Right lobe of liver (tissue), 4 donors: ENCODE data around the gene MRPL28.

ENCODE experiments used
- POLR2A ChIP-seq: fragments of 450-650 bp; IDR thresholded peaks from one replicate; pipeline ENCODE4 v1.6.1; 2017; ENCODE audit warnings: antibody characterized with exemption, mild to moderate bottlenecking
- TF ChIP-seq, protein P1 (sequence below), 4 donors: fragments of 200-600 bp in 3 of 4; fragments of 450-650 bp in 1 of 4; IDR thresholded peaks; one replicate each; pipeline versions ENCODE4 v1.5.1 to v1.8.0; 2016 to 2022; ENCODE audit warnings: antibody characterized with exemption in 4 of 4, mild to moderate bottlenecking in 2 of 4
- donor health status: DM: no; HTN: no; CAD: no.
- donor health status: DM: no; HTN: no; CAD: no.
- donor health status: DM: no; HTN: yes; CAD: no.

DNA sequence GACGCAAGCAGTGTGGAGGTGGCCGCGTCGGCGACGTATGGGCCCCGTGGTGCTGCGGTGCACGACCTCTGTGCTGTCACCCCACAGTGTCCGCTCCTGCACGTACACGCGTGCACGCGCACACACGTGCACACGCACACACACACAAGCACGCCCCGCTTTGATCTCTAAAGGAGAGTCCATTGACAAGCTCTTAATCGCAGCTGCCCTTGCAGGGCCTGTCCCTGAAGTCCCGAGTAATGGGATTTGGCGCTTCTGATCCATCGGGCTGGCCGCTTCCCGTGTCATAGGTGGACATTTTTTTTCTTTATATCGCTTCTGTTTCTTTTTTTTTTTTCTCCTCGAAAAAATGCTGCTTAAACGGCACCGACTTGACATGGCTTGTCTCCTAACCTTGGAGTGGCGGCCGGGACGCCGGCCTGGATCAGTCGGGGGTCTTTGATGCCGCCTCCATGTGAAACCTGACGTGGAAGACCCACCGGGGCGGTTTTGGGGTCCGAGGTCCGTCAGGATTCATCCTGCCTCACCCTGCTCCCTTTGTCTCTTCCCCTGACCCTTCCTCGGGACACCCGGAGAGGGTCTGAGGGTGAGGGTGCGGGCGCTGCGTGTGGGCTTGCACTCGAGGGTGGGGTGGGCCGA is 9.5 kb downstream of the MRPL28 start:
- no peak for TF ChIP-seq POLR2A
- TF ChIP-seq, protein P1, sequence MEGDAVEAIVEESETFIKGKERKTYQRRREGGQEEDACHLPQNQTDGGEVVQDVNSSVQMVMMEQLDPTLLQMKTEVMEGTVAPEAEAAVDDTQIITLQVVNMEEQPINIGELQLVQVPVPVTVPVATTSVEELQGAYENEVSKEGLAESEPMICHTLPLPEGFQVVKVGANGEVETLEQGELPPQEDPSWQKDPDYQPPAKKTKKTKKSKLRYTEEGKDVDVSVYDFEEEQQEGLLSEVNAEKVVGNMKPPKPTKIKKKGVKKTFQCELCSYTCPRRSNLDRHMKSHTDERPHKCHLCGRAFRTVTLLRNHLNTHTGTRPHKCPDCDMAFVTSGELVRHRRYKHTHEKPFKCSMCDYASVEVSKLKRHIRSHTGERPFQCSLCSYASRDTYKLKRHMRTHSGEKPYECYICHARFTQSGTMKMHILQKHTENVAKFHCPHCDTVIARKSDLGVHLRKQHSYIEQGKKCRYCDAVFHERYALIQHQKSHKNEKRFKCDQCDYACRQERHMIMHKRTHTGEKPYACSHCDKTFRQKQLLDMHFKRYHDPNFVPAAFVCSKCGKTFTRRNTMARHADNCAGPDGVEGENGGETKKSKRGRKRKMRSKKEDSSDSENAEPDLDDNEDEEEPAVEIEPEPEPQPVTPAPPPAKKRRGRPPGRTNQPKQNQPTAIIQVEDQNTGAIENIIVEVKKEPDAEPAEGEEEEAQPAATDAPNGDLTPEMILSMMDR (IDR thresholded peaks at IDR 0.05) = no peak
